Stimulated activated CD8-positive, alpha-beta memory T cell treated with anti-CD3 and anti-CD28 coated beads, Interleukin-15, amount 100 ng/mL, for 1 hour (primary cell): ENCODE data around the gene PRPF8.

Experiments used
- DNase-seq: peaks from one replicate; pipeline ENCODE4 v3.0.0-alpha.2; 2020; ENCODE audit warnings: low read depth

The PRPF8 gene

DNA sequence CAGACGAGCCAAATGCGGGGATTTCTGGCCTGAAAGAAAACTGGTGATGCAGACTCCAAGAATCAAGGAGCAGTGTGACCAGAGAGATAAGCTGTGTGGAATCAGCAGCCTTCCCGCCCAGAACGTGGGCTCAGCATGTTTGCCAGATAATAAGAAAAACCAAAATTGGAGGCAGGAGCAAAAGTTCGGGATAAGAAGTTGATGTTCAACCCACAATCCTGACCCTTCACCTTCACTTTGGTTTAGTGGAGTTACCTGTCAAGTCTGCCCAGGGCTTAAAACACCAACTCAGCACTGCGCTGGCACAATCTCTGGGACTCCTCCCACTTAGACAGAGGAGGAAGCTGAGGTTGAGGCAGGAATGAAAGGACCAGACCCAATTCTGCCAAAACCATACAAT is 59.1 kb downstream of the PRPF8 start:
- DNase-seq: no peak

DNA sequence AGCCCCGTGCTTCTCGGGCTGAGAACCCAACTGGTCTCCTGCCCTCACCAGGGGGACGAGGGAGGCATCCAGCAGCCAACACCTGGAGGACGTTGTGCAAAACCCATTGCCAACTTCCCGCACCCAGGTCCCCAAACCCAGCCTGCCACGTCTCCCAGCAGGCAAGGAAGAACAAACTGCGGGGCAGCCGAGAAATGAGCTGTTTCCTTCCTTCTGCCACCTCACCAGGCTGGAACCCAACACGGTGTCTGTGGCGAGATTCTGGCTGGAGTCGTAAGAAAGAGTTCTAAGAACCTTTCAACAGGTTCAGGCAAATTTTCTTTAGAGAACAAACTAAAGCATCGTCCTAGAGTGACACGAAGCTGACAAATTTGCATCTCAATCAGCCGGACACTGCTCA is 59.6 kb downstream of the PRPF8 start:
- DNase-seq: no peak

DNA sequence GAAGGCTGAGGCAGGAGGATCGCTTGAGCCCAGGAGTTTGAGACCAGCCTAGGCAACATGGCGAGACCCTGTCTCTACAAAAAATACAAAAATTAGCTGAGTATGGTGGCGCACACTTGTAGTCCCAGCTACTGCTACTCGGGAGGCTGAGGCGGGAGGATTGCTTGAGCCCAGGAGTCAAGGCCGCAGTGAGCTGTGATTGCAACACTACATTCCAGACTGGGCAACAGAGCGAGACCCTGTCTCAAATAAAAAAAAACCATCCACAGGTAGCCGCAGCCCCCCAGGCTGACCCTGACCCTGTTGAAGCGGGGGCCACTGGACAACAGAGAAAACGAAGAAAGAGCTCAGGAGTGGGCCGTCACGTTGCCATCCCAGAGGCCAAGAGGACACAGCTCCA is 60.0 kb downstream of the PRPF8 start:
- DNase-seq: no peak

DNA sequence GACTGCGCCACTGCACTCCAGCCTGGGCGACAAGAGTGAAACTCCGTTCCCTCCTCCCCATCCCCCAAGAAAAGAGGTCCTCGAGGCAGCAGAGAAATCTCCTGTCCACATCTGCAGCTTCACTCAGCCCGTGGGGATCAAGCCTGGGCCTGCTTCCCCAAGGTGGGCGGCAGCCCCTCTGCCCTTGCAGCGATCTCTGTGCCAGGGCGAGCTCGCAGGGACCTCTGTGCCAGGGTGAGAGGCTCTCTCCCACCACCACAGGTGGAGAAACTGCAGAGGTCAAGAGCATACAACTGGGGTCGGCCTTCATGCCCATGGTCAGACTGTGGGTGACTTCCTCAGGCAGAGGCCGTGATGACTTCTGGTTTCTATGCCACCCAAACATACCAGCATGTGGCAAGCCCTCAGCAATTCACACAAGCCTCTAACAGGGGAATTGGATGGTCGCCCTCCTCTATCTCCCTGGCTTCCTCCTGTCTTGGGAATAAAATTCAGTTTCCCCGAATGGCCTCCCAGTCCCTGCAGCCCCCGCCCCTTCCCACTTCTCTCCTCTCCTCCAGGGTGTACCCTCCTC is 61.5 kb downstream of the PRPF8 start:
- DNase-seq: no peak

DNA sequence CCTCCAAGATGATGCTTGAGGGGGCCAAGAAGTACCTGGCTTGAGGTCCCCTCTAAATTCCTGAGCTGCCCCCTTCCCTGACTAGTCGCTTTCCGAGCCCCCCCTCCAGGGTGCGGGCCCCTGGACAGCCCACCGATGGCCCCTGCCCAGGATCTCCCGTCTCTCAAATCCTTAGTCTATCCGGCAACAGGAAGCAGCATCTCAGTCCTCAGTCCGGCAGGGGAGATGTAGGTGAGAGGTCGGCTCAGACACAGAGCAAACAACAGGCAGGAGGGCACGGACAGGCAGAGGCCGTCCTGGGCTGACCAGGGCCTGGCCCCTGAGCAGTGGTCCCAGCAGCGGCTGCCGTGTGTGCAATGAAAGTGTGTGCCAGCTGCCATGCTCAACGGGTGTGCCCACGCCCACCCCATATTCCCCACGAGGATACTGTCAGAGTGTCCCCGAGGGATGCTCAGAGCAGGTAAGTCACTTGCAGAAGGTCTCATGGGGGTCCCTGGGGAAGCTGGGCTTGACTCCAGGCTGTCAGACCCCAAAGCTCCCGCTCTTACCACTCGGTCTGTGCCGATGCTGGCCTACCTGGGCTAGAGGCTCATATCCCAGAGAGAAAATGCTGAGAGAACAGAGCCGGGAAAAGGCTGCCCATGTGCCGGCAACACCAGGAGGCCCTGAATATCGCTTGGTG is 63.3 kb downstream of the PRPF8 start:
- DNase-seq: no peak

DNA sequence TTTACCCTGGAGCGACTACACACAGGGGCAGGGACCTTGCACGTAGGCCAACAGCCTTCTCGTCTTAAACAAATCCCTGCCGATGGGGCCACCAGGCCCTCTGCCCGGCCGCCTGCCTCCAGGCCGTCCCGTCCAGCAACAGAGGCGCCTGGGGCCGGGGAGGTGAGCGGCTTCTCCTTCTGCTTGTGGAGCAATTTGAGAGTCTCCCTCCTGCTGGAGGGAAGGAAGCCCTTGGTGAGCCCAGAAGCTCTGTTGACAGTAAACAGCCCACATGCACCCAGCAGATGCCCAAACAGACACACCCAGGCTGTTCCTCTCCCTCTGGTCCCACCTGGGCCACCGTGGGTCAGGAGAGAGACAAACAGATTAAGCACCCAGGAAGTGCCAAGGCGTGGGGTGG is 64.2 kb downstream of the PRPF8 start:
- DNase-seq: no peak

DNA sequence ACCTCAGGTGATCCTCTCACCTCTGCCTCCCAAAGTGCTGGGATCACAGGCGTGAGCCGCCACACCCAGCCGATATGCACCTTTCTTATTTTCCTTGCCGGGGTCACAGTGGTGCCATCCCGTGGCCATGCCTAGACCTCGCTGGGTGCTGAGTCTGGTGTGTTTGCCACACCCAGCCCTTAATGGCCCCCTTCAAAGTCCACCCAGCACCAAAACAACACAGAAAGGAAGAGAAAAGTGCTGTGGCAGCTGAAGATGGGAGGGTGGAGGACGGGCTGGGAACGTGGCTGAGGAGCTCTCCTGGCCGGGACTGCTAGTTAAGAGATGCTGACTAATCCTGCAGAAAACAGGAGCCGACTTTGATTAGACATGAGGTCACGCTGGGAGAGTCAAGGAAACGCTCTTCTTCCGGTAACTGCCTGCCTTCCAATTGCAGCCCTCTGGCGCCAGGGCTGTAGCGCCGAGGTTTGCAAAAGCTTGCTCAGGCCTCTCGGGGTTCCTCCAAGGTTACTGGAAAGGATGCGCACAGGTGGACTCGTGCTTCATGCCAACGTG is 67.0 kb downstream of the PRPF8 start:
- DNase-seq: no peak

DNA sequence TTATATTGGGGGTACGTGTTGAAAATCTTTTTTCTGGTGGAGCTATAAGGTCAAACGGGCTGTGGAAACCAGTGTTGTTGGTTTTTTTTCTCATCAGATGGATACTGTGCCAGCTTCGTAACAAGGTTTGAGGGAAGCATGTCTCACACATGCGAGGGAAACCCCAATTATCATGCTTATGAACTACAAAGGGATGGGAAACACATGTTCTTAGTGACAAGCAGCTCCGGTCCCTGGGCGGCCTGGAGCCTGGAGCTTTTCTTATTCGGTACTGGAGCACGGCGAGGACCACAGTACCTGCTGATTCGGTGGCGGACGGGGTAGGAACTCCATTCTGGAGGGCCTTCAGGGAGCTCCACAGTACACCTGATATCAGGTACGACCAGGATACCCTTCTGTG is 68.6 kb downstream of the PRPF8 start:
- no peak for DNase-seq

DNA sequence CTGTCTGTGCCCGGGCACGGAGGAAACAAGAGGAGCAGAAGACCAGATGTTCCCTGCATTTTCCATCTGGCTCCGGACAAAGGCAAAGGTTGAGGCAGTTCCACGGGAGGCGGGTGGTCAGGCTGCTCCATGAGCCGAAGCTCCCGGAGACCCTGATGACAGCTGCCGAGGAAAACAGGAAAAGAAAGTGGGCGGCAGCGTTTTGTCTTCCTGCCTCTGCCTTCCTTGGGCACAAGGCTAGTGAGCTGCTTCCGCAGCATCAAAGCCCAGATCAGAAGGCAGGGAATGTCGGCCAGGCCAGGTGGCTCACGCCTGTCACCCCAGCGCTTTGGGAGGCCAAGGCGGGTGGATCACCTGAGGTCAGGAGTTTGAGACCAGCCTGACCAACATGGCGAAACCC is 72.3 kb downstream of the PRPF8 start:
- DNase-seq: no peak

DNA sequence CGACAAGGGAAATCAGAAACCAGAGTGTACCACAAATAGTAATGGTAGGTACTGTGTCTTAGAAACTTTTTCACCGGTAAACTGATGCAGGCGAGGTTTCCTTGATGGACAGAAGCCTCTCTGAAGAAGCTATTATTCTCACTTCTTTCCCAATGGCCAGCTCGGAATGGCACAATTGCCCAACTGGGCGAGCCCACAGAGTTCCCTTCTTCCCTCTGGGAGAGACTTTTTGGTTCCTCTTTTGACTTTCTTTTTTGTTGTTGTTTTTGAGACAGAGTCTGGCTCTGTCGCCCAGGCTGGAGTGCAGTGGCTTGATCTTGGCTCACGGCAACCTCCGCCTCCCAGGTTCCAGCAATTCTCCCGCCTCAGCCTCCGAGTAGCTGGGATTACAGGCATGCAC is 73.0 kb downstream of the PRPF8 start:
- DNase-seq: no peak

DNA sequence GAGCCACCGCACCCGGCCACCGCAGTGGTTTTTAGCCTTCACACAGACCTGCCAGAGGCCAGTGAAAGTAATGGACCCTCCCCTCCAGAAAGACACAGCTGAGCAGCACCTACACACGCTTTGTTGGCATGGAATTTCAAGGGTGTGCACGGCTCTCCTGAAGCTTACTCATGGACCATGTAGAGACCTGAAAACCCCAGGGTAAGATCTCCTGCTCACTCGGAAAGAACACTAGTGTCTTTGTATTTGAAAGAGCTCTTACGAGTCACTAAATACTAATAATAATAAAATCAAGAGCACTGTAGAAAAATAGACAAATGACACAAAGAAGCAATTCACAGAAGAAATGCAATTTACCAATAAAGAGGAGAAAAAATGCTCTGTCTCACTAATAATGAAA is 76.0 kb downstream of the PRPF8 start:
- no peak for DNase-seq

DNA sequence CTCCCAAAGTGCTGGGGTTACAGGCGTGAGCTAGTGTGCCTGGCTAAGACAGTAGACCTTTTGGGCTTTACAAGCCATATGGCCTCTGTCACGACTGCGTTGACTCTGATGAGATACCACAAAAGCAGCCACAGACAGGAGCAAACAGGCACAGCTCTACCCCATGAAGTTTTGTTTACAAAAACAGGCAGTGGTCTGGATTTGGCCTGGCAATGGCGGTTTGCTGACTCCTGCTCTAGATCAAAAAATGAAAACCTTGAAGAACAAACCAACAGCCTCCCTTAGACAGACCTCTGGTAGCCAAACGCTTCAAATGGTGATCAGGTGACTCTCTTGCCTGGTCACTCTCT is 76.7 kb downstream of the PRPF8 start:
- no peak for DNase-seq

DNA sequence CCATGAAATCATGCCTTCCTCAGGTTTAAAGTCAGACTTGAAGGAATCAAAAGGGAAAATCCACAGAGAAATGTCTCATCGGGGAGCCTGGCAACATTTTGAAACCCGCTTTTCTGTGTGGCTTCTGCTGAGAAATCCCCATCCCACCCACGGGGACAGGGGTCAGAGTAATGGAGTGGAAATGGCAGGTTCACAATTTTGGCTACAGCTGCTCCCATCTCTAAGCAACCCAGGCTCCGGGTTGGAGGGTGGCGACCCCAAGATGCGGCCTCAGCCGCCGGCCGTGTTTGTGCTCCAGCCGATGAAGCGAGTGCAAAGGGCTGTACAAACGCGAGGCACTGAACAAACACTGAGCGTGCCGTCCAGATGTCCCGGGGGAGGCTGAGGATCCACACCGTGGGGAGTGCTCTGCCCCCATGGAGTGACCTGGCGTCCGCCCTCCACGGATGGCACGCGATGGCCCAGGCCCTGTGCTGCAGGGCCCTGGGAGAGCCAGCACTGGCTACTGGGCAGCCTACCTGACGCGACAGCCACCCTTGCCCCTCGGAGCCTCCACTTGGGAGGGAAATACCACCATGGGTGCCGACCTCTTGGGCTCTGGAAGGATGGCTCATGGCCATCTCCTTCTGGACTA is 78.2 kb downstream of the PRPF8 start:
- DNase-seq: no peak

DNA sequence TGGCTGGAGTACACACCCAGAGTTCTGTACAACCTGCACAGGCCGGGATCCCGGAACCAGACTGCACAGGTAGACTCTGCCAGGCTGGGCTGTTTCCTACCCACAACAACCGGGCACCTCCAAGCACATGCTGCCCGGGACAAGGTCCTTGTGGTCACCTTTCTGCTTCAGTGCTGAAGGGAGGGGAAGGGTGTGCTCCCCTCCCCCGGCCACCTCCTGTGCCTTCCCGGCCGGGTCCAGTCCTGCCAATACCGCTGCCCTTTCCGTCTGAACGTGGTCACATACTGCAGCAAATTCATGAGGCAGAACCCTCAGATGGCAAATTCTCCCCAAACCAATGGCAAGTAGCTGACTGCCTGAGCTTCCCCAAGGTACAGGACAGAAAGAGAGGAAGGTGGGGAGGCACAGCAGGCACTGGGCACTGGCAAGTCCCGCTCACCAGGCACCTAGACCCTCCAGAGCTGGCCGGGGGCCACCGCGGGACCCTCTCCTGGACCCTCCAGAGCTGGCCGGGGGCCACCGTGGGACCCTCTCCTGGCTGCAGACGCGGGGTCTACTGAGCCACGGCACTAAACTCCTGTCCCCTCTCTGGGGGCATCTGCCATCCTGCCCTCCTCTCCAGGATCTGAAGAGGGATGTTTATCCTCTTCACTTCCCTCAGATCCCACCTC is 78.9 kb downstream of the PRPF8 start:
- no peak for DNase-seq

DNA sequence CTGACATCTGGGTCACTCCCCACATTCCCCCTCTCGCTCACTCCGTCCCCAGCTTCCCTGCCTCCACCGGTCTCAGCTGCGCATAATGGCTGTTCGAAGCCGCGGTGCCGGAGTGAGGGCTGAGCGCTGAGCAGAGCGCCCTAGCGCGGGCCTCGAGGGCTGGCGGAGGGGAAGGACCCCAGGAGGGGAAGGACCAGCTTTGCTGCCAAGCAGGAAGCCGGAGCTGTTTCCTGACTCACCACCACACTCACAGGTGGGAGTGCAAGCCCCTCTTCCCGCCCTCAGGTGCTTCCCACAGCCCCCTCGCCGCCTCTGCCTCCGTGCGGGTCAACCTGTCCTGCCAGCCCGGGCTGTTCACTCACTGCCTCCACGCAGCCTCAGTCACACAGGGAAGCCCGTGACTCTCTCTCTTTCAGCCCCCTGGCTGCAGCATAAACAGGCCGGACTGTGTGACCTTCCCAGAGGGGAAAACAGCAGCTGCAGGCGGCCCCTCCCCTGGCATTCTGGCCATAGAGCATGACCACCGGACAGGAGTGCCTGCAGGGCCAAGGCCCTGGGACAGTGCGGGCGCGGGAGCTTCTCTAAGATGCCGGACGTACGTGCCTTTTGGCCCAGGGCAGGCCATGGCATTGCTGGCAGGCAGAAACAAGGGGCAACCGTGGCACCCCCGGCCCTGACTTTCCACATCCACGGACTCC is 79.7 kb downstream of the PRPF8 start:
- no peak for DNase-seq

DNA sequence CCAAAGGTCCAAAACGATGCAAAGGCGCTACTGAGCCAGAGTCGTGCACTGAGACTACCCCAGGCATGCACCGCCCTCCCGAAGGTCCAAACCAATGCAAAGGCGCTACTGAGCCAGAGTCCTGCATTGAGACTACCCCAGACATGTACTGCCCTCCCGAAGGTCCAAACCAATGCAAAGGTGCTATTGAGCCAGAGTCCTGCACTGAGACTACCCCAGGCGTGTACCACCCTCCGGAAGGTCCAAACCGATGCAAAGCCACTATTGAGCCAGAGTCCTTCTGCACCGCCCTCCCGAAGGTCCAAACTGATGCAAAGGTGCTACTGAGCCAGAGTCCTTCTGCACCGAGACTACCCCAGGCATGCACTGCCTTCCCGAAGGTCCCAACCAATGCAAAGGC is 83.1 kb downstream of the PRPF8 start:
- no peak for DNase-seq
